ACHN (cell line): ENCODE data around the gene PRR15L.
"Not testable (repeated sequence)": the region's sequence is repeated elsewhere in the genome, so short reads cannot be mapped to it uniquely, and the experiment has no call there.

Experiments
- DNase-seq: peaks from one replicate; pipeline ENCODE4 v3.0.0-alpha.2; 2015
- in situ Hi-C: cut with HindIII; loops from 2 replicates; pipeline ENCODE4 v1.10.0; 2017; ENCODE audit warnings: low sequenced_read_pairs, low pct_ligation_motif_present, low pct_unique_long_range_greater_than_20kb

Gene PRR15L

DNA sequence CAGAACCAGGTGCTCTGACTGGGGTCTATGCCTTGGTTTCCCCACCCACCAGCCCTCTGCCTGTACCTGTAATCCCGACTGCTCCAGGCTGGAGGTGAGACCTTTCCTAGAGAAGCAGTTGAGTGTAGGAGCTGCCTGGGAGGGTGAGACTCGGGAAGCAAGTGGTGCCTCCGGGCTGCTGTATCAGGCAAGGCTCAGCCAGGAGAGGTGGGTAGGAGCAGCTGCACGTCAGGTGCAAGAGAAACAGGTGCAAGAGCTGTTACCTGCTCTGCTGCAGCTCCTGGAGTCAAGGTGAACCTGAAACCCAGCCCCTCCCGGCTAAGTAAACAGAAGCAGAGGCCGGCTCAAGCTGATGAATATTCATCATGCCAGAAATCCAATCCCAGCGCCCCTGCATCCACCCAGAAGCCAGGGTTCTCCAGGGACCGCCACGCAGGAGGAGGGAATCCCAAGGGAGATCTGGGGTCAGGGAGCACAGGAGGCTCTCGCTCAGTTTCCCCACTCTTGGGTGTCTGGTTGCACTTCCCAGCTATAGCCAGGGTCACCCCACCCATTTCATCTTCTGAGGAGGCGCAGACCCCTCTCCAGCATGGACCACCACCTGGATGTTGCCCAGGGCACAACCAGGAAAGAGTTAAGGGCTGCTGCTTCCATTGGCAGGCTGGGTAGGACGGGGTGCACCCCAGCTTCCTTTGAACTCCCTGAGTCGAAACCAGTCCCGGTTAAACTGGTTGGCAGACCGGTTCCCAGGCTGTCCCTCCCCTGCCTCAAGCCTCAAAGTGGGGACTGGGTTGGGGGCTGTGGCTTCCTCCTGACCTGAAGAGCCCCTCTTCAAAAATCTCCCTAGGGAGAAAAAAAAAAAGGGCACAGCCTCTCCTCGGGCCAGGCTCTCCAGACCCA is at the start of gene PRR15L:
TSS of gene PRR15L (minus strand) at position 293 of the 900 bp plus-strand sequence. CDS start 4,649 bp downstream, outside the sequence.
- in situ Hi-C loops: no loop called here
- no peak for DNase-seq

DNA sequence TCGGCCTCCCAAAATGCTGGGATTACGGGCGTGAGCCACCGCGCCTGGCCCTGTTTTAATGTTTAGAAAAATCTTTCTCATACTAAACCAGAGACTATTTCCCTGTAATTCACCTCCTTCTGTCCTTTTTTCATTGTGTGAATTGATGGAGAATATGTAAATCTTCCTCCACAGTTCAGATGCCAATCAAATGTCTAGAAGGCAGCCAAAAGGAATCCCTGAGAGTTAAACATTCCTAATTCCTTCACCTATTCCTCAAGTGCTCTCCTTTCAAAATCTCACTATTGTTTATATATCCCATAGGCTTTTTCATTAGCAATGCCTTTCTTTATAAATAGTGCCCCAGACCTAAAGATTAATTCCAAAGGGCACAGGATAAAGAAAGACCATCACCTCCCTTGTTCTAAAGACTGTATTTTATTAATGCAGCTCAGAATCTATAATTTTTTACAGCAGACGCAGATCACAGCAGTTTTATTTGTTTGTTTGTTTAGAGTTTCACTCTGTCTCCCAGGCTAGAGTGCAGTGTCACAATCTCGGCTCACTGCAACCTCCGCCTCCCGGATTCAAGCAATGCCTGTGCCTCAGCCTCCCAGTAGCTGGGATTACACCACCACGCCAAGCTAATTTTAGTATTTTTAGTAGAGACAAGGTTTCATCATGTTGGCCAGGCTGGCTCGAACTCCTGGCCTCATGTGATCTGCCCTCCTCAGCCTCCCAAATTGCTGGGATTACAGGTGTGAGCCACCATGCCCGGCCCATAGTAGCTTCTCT is 49.4 kb upstream of the PRR15L start:
- in situ Hi-C loops: no loop called here
- no peak for DNase-seq

GRCh38 chr17:48004983-48005382 is 47.3 kb upstream of the PRR15L start:
- DNase-seq: no peak
- in situ Hi-C loops: no loop called here

DNA sequence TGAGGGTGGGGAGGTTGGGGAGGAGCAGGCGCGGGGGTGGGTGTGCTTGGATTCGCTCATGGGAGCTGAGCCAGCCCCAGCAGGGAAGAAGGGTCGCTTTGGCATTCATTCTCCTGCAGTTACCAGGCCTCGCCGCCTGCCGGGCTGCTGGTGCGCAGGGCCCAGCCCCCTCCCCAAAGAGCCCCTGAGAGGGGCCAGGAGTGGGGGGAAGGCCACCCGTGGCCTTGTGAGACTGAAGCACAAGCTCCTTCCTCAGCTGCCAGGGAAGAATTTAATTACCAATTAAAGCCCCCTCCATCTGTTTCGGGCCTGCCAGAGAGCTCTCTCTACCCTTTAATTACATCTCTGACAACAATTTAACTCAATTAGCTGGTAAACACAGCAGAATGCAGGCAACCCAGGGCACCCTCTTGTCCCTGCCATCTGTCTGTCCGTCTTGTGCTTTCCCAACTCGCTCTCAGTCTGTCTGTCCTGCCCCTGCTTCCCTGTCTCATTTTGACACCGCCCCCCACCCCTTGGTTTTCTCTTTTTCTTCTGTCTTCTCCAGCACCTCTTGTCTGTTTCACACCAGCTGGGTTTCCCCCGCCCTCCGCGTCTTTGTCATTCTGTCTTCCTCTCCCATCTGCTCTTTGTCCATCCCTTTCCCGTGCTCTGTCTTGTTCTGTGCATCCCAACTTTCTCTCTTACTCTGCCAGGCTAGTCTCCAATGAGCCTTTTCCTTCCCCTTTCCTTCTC is 45.9 kb upstream of the PRR15L start:
- in situ Hi-C loops: no loop called here
- no peak for DNase-seq

DNA sequence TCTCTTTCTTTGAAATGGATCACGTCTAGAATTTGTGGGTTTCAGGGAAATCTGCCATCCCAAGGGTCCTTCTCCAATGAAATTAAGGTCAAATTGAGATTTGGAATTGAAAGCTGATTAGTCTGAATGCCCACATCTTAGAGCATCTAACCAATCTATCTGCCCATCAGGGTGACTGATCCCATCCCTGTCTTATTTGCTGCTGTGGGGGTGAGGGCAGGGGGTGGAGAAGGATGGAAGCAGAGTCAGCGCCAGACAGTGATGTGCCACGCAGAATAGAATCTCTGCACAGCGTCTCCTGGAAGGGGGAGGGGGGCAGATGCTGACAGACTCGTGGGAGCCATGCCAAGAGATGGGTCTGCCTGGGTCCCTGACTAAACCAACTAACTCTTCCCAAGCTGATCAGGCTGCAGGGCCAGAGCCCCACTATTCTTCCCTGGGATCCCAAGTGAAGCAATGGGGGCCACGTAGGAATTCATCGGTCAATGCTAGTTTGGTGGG is 45.3 kb upstream of the PRR15L start:
- in situ Hi-C loops: no loop called here
- no peak for DNase-seq

GRCh38 chr17:48002266-48002915 is 44.7 kb upstream of the PRR15L start:
- DNase-seq: peak; percentile 78

DNA sequence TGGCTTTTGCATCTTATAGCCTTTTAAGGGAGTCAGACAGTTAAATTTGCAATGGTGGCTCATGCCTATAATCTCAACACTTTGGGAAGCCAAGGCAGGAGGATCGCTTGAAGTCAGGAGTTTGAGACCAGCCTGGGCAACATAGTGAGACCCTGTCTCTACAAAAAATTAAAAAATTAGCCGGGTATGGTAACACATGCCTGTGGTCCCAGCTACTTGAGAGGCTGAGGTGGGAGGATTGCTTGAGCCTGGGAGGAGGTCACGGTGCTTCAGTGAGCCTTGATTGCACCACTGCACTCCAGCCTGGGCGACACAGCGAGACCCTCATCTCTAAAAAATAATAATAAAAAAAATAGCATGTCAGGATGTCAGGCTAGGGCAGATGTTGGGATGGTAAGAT is 44.0 kb upstream of the PRR15L start:
- DNase-seq, in situ Hi-C loops: not testable (repeated sequence)

More at GRCh38 chr17:48002266-48002915, 44.7 kb upstream of the PRR15L start:
- in situ Hi-C loops: no loop called here

DNA sequence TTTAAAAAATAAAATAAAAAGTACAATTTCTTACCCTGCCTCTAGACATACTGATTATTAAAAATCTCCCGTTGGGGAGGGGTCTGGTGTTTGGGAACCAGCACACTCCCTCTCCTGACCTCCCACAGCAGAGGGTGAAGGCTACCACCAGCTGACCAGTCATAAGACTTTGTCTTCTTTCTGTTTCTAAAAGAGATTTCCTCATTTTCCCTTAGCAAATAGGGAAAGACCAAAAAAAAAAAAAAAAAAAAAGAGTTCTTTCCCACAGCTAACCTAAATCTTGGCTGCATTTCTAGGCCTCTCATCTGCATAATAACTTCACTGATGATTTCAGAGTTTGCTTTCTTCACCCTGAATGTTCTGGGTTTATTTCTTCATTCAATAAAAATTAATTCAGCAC is 43.5 kb upstream of the PRR15L start:
- in situ Hi-C loops: no loop called here
- DNase-seq: no peak

GRCh38 chr17:47999582-47999981 is 41.9 kb upstream of the PRR15L start:
- no peak for DNase-seq

DNA sequence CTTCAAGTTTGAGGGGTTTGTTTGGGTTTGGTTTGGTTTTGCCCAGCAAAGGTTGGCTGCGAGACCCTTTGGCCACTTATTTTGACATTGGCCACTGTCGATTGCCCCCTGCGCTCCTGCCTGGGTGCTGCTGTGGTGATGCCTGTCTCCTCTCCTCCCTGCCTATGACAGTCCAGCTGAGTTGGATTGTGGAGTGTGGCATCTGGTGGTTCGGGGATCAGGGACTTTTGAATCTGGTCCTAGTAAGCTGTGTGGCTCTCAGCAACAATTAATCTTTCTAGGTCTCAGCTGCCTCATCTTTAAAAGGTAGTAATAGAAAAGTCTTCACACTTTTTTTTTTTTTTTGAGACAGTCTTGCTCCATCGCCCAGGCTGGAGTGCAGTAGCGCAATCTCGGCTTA is 40.4 kb upstream of the PRR15L start:
- no peak for DNase-seq

More at GRCh38 chr17:47999582-47999981, 41.9 kb upstream of the PRR15L start:
- in situ Hi-C loops: no loop called here

GRCh38 chr17:47997586-47997985 is 39.9 kb upstream of the PRR15L start:
- in situ Hi-C loops: no loop called here
- no peak for DNase-seq

More for the DNA sequence above, 40.4 kb upstream of the PRR15L start:
- in situ Hi-C loops: no loop called here

- in situ Hi-C loops: no loop called here
- DNase-seq: no peak
Measured at GRCh38 chr17:47996201-47996600, 38.5 kb upstream of the PRR15L start.

GRCh38 chr17:47995241-47995935 is 37.7 kb upstream of the PRR15L start:
- in situ Hi-C loops: no loop called here

GRCh38 chr17:47994724-47995123 is 37.0 kb upstream of the PRR15L start:
- in situ Hi-C loops: no loop called here

More at GRCh38 chr17:47995241-47995935, 37.7 kb upstream of the PRR15L start:
- DNase-seq: no peak

DNA sequence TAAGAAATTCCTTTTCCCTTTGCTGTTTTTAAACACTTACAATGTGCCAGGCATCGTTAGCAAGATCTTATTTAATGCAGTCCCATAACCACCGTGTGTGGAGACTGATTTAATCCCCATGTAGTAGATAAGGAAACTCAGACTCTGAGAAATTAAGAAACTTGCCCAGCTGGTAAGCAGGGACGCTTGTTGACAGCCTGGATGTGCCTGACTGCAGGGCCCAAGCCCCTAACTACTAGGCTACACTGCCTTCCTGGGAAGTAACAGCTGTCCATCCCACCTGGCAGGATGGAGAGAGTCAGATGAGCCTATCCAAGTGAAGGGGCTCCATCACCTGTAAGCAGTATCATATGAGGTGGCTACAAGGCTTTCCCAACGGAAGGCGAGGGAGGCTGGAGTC is 36.3 kb upstream of the PRR15L start:
- no peak for DNase-seq
- in situ Hi-C loops: no loop called here

More at GRCh38 chr17:47994724-47995123, 37.0 kb upstream of the PRR15L start:
- DNase-seq: no peak

DNA sequence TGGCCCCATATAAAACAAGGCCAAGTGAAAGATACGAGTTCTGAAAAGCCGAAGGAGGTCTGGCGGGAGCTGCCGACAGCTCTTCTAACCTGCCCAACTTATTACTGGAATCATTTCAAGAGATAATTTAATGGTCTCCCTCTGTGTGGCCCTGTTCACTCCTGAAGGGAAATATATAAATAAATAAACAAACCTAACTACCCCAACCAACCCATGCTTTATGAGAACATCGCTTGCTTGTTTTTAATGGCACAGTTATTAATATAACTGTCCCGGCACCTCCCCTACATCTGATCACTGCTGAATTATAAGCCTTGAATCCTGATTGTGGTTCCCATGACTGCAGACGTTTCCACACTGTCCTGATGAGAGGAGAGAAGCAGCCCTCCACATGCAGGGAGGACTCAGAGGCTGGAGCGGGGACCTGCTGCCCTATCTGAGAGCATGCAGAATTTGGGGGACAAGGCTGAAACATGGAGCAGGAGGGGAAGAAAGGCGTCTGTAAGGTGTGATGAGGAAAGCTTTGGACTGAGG is 35.4 kb upstream of the PRR15L start:
- no peak for DNase-seq
- in situ Hi-C loops: no loop called here

DNA sequence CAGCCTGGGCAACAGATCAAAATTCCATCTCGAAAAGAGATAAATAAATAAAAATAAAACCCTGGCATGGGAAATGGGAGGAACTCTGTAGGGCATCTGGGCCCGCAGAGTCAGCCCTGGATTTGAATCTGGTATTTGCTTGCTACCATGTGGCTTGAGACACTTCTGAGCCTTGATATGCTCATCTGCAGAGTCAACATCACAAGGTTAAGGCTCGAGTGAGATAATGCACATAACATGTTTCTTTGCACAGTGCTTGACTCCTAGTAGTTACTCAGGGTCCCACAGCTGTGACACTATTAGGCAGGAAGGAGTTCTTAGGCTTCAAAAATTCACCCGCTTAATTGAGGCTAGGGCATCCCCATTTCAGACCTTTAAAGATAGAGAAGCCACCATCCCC is 34.5 kb upstream of the PRR15L start:
- in situ Hi-C loops: no loop called here
- no peak for DNase-seq
